Esophagus (tissue), 2 donors: Measurements from ENCODE around the gene COMMD7. TPM values are rescaled to one million over a fixed set of nuclear protein-coding genes. Genes with fewer than 3 reads are reported as not detected.
A peak's percentile ranks its signal among the peaks of the same experiment; 100 is the strongest.

ENCODE experiments used
- H3K27ac ChIP-seq, 2 donors: one replicate each; pipeline ENCODE4 v1.5.1; 2013; ENCODE audit warnings: low read depth in 2 of 2, mild to moderate bottlenecking in 2 of 2, inconsistent platforms in 1 of 2, low read length in 1 of 2, moderate library complexity in 1 of 2
- H3K27me3 ChIP-seq, 2 donors: one replicate each; pipeline ENCODE4 v1.6.1; 2013; ENCODE audit warnings: low read length in 2 of 2, control low read depth in 1 of 2, mild to moderate bottlenecking in 1 of 2; ENCODE audit not compliant: insufficient read depth in 2 of 2, control insufficient read depth in 1 of 2
- H3K36me3 ChIP-seq, 2 donors: one replicate each; pipeline ENCODE4 v1.6.1; 2013; ENCODE audit warnings: low read length in 1 of 2; ENCODE audit not compliant: control insufficient read depth in 2 of 2, insufficient read depth in 2 of 2
- H3K4me1 ChIP-seq, 2 donors: one replicate each; pipeline ENCODE4 v1.6.1; 2013; ENCODE audit warnings: low read length in 1 of 2; ENCODE audit not compliant: control insufficient read depth in 2 of 2, insufficient read depth in 2 of 2
- H3K4me3 ChIP-seq, 2 donors: one replicate each; pipeline ENCODE4 v1.5.1; 2013; ENCODE audit warnings: low read length in 2 of 2, mild to moderate bottlenecking in 2 of 2, low read depth in 1 of 2, moderate library complexity in 1 of 2
- H3K9me3 ChIP-seq, 2 donors: one replicate each; pipeline ENCODE4 v1.6.1; 2013; ENCODE audit warnings: mild to moderate bottlenecking in 2 of 2, low read depth in 1 of 2, low read length in 1 of 2, moderate library complexity in 1 of 2; ENCODE audit not compliant: control insufficient read depth in 2 of 2, insufficient read depth in 1 of 2
- WGBS, 2 donors: extraction: QIAGEN DNeasy Blood & Tissue Kit; methylation state at CpG; one replicate each; pipeline ENCODE4 v1.1.7; 2013; 5-methylcytosine and 5-hydroxymethylcytosine counted together
- polyA plus RNA-seq, 2 donors: library from polyadenylated mRNA; stranded (reverse); fragments of 200-250 nt; gene quantifications; one replicate each; pipeline ENCODE4 v1.2.3, GENCODE V29; 2013
- donor health status: healthy with polysubstance abuse.
- donor health status: Bipolar disorder and iron deficiency.

COMMD7 gene
- polyA plus RNA-seq, 2 donors = 13.0 to 20.9 TPM

DNA sequence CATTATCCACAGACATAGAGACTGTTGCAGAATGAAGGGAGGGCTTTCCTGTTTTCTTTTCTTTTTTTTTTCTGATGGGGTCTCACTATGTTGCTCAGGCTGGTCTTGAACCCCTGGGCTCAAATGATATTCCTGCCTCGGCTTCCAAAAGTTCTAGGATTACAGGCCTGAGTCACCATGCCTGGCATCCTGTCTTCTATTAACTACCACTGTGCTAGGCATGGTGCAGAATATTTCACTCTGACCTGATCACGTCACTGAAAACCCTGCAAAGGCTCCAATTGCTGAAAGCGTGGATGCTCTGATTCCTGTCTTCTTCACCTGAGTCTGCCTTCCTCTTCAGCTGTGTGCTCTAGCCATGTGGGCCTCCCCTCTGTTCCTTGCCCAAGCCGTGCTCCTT, 10.5 kb upstream of the COMMD7 start:
- Histone ChIP-seq H3K9me3 (no peaks in the 10 kb centered on the region), H3K4me1 (no peaks in the 10 kb centered on the region), H3K4me3 (no peak overlapping the region), H3K27me3 (no peaks in the 10 kb centered on the region), H3K27ac (no peak overlapping the region), H3K36me3 (no peaks in the 10 kb centered on the region)
- 81 to 84% methylated on average over 4 of the region's 4 CpGs for whole genome bisulfite sequencing, 2 donors

DNA sequence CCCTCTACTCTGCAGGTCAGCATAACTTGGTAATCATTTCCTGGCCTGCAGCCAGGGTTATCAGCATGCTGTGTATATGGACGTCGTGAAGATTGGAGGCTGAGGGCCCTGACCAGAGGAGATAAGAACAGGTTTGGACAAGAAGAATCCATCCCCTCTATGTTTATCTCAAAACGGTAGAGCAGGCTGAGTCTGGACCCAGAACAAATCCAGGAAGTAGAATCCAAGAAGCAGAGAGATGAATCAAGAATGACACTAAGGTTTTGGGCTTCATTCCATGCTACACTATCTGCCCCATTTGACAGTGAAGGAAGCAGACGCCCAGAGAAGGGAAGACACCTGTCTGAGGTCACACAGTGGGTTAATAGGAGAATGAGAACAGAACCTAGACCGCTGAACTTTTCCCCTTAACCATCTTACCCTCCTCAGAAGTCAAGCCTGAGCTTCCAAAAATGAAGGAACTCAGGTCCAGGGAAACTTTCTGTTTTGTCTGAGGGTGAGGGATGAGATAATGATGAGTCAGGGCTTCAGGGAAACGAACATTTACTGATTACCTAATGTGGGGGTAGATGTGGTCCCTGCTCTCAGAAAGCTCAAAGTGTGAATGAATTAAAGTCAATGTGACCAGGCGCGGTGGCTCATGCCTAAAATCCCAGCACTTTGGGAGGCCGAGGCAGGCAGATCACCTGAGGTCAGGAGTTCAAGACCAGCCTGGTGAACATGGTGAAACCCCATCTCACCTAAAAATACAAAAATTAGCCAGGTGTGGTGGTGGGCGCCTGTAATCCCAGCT, 9.4 kb upstream of the COMMD7 start:
- no peak overlapping the region for H3K27ac ChIP-seq
- H3K27me3 ChIP-seq = no peaks in the 10 kb centered on the region
- H3K36me3 ChIP-seq = no peaks in the 10 kb centered on the region
- no peak overlapping the region for H3K4me3 ChIP-seq
- no peaks in the 10 kb centered on the region for H3K4me1 ChIP-seq
- WGBS, 2 donors = 58 to 61% methylated on average over 10 of the region's 10 CpGs
- no peaks in the 10 kb centered on the region for H3K9me3 ChIP-seq

DNA sequence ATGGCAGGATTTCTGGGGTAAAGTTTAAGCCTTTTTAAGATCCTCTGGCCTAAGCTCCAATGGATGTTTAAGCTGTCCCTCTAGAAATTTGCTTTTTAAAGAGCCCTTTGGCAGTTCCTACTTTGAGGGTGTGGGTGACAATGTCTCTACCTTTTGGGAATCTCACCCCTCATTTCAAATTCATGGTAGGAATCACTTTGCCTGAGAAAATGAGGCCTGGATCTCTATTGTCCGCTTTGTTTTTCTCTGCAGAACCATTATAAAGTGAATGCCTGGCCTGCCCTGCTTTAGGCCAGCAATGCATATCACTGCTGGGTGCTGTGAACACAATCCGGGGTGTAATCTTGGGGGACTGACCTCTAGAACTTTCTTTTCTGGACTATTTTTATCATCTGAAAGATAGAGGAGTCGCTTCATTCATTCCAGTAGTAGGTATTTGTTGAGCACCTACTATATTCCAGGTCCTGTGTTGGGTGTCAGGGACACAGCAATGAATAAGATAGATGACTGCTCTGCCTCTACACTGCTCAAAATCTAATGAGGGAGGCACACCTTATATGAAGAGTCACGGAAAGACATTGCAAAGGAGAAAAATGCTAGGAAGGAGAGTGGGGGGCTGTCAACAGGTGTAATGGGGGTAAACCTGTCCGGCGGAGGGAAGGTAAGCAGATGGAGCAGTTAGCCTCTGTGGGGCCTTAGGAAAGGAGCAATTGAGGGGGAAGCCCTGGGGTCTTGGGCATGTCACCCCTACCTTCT, 8.6 kb upstream of the COMMD7 start:
- Histone ChIP-seq H3K4me3 (no peak overlapping the region), H3K27me3 (no peaks in the 10 kb centered on the region), H3K36me3 (no peaks in the 10 kb centered on the region), H3K9me3 (no peaks in the 10 kb centered on the region), H3K27ac (no peak overlapping the region), H3K4me1 (no peaks in the 10 kb centered on the region)
- 89% methylated on average over 6 of the region's 6 CpGs for WGBS, 2 donors

DNA sequence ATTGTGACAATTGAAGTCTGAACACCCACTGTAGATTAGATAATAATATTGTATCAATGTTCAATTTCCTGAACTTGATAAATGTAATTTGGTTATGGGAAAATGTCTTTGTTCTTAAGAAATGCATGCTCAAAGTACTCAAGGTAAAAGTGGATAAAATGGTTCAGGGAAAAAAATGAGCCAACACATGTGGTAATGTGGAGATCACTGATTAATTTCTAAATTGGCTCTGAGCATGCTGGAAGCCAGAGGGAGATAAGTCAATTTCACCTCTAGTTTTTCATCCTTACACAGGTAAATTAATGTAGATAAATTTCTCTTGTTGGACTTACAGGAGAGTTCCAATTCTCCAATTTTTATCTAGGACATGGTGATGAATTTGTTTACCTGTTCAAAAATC, 8.0 kb upstream of the COMMD7 start:
- H3K27ac ChIP-seq = no peak overlapping the region
- H3K9me3 ChIP-seq = no peaks in the 10 kb centered on the region
- no peaks in the 10 kb centered on the region for H3K4me1 ChIP-seq
- no peak overlapping the region for H3K4me3 ChIP-seq
- H3K36me3 ChIP-seq = no peaks in the 10 kb centered on the region
- H3K27me3 ChIP-seq = no peaks in the 10 kb centered on the region

DNA sequence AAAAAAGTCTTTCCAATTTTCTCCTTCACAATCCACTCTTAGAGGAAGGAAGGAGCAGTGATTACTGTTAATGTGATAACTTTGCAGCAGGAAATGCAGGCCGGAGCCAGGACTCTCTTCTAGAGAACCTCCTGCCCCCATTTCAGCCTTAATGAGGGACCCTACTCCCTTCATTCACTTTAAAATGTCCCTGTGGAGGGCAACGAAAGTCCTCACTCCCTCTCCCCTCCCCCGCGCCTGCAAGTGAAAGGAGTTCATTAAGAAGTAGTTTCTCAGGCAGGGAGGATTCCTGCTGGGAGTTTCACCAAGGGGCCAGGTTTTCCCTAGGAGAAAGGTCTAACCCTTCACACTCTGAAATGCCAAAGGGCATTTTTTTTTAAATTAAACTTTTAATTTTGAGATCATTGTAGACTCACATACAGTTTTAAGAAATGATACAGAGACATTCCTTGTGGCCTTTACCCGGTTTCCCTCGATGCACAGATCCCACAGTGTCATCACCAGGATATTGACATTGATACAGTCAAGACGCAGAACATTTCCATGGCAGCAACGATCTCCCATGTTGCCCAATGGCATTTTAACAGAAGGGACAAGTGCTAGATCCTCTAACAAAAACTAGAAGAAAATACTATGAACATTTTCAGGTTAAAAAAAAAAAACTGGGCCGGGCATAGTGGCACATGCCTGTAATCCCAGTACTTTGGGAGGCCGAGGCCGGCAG, 6.8 kb upstream of the COMMD7 start:
- Histone ChIP-seq H3K36me3 (no peaks in the 10 kb centered on the region), H3K4me3 (no peak overlapping the region), H3K9me3 (no peaks in the 10 kb centered on the region), H3K27ac (no peak overlapping the region), H3K4me1 (no peaks in the 10 kb centered on the region), H3K27me3 (no peaks in the 10 kb centered on the region)
- 78 to 82% methylated on average over 11 of the region's 11 CpGs for WGBS, 2 donors

DNA sequence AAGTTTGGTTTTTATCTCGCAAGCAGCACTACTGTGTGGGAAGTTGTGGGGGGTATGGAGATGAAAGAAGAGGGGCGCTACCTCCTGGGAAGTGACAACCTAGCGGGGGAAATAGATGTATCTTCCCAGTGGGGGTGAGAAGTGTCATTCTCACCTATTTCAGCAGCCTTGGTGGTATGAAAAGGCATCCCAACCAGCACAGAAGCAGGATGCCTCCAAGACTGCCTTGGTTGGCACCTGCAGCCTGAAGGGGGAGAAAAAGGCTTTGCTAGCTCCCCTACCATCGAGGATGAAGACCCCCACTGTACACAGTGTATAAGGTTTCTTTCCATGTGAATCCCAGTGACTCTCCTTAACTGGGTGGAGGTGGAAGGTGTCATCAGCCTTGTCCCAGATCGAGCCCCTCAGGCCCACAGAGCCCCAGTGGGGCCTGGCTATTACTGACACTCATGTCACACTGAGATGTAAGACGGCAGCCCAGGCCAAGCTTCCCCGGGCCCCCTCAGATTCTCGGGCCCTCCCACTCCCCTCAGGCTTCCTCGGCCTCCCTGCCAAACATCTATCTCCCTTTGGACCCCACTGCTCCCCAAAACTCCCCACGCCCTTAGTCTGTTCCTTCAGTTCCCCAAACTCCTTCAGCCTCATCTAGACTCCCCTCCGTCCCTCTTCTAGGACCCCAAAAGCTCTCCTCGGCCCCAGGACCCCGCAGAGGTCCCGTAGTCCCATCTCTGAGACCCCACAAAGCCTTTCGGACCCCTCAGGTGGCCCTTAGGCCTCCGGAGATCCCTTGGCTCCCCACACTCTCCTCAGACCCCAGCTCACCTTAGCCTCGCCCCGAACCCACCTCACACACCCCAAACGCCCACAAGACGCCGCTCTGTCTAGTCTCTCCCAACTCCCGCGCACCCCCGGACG, 688 bp downstream of the COMMD7 start:
- Histone ChIP-seq H3K27me3 (no peaks in the 10 kb centered on the region), H3K4me3 (peak overlapping the region; percentile 70 to 84), H3K27ac (peak overlapping the region; percentile 81 to 83), H3K36me3 (no peaks in the 10 kb centered on the region), H3K4me1 (peaks cover 0 to 5% of the 10 kb centered on the region in 2 donors), H3K9me3 (no peaks in the 10 kb centered on the region)
- WGBS, 2 donors = 10 to 13% methylated on average over 25 of the region's 25 CpGs

DNA sequence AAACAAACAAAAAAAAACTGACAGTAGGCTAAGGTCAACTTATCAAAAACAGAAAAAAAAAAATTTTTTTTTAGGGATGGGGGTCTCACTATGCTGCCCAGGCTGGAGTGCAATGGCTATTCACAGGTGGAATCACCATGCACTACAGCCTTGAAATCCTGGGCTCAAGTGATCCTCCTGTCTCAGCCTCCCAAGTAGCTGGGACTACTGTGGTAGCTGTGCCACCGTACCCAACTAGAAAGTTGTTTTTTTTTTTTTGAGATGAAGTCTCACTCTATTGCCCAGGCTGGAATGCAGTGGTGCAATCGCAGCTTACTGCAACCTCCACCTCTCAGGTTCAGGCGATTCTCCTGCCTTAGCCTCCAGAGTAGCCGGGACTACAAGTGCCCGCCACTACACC, 2.1 kb downstream of the COMMD7 start:
- Histone ChIP-seq H3K4me3 (no peak overlapping the region), H3K9me3 (no peaks in the 10 kb centered on the region), H3K27me3 (no peaks in the 10 kb centered on the region), H3K36me3 (no peaks in the 10 kb centered on the region), H3K27ac (no peak overlapping the region), H3K4me1 (peaks cover 0 to 5% of the 10 kb centered on the region in 2 donors)
- WGBS, 2 donors = 91% methylated on average over 5 of the region's 5 CpGs

DNA sequence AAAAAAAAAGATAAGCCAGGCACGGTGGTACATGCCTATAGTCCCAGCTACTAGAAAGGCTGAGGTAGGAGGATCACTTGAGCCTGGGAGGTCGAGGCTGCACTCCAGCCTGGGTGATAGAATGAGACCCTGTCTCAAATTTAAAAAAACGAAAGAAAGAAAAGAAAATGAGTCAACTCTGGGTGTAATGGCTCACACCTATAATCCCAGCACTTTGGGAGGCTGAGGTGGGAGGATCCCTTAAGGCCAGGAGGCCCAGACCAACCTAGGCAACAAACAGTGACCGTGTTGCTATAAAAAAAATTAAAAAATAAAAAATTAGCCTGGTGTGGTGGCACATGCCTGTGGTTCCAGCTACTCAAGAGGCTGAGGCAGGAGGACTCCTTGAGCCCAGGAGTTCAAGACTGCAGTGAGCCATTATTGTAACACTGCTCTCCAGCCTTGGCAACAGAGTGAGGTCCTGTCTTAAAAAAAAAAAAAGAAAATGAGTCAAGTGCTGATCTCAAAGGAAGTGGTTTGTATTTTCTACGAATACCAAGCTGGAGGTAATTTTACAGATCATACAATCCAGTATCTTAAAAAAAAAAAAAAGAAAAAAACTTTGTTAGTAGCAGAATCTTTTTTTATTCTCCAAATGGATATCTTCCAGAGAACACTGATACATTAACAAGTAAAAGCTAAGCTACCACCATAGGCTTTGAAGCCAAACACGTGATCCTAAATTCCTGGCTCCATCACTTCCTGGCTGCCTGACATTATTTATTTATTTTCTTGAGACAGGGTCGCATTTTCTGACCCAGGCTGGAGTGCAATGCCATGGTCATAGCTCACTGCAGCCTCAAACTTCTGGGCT, 5.7 kb downstream of the COMMD7 start:
- 60 to 65% methylated on average over 7 of the region's 7 CpGs for WGBS, 2 donors
- H3K27me3 ChIP-seq = no peaks in the 10 kb centered on the region
- no peak overlapping the region for H3K4me3 ChIP-seq
- no peaks in the 10 kb centered on the region for H3K4me1 ChIP-seq
- H3K36me3 ChIP-seq = no peaks in the 10 kb centered on the region
- H3K27ac ChIP-seq = peak overlapping the region; percentile 15 to 31
- H3K9me3 ChIP-seq = no peaks in the 10 kb centered on the region
